Measurements from ENCODE around the gene SLIT1.
A peak's percentile ranks its signal among the peaks of the same experiment; 100 is the strongest.

SLIT1 gene

DNA sequence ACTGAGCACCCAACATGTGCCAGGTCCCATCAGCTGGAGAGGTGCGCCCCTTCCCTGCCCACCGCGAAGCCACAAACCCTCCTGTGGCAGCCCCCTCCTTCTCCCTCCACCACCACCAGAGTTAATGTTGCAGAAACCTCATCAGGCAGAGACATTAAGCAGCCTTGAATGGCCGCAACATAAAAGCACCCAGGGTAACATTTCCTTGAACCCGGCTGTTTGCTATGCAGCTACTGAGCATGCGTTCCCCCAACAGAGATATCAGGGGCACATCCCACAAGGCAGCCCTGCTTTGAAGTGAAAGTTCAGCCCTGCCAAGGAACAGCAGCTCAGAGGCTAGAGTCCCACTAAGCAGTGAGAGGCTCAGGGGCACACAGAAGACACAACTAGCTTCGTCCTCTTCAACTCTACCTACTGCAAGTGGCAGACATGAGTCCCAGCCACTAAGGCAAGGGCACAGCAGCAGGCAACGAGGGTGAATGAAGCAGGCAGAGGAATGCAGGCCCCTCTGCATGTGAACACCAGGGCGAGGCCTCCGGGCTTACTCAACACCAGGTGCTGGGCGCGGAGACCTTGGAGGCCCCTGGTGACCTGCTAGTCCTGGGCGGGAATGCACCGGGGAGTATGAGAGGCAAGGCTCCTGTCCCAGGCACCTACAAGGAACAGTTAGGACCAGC lies 107.4 kb downstream of the SLIT1 start:
- DNase-seq = no peak

- no peak for DNase-seq
Observed at GRCh38 chr10:97076781-97077180, 109.0 kb downstream of the SLIT1 start.

GRCh38 chr10:97075961-97076525 lies 109.7 kb downstream of the SLIT1 start:
- DNase-seq = no peak

GRCh38 chr10:97075421-97075820 lies 110.3 kb downstream of the SLIT1 start:
- no peak for DNase-seq

GRCh38 chr10:97074256-97075145 lies 111.3 kb downstream of the SLIT1 start:
- DNase-seq = no peak

DNA sequence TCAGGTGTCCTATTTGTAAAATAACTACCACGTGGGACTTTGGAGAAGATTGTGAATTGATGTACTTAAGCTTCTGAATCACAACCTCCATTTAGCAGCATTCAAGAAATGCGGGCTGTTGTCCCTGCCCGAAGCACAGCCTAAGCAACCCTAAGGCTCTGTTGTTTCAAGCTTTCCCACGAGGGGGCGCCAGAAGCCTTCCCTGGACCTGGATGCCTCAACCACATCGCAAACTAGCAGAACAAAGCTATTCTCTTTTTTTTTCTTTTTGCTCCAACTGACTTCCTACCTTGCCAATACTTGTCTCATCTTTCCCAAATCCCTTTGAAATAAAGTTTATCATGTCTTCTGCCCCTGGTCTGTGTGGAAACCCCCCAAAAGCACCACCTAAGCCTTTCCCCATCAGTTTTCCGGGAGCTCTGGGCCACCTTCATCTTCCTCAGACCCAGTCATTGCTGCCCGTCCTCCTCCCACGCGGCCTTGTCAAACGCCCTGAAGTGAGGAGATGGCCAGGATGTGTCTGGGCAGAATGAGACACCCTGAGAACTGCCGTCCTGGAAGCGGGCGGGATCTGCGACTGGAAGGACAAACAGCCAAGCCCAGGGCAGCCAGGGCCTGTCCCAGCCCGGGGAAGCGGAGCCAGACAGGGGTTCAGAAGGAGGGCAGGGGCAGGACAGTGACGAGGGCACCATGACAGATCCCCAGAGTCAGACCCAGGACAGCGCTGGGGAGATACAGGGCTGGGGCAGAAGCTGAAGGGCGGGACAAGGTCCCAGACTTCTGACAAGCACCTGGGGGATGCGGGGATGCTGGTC lies 112.7 kb downstream of the SLIT1 start:
- DNase-seq = peak; percentile 7 to 47

- DNase-seq = no peak
Observed at GRCh38 chr10:97071496-97071895, 114.3 kb downstream of the SLIT1 start.

DNA sequence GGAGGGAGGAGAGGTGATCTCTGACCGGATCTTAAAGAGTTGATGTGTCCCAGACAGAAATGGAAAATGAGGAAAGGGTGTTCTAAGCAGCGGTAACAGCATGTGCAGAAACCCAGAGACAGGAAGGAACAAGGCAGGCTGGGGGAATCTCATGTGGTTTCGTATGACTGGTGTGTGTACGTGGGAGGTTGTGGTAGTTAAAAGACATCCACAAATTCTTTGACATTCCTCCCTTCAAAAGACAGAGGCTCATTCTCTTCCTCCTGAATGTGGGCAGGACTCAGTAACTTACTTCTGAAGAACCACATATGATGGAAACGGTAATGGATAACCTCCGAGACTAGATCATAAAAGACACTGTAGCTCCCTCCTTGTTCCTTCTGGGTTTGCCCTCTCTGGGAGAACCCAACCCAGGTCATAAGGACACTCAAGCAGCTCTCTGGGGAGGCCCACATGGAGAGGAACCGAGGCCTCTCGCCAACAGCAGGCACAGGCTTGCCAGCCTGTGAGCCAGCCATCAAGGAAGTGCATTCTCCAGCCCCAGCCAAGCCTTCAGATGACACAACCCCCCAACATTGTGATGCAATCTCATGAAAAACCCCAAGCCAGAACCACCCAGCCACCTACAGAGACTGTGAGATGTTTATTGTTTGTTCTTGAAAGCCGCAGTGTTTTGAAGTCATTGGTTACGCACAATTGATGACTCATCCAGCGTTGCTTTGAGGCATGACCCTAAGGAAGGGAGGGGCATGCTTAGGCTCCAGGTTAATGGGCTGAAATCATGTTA lies 116.0 kb downstream of the SLIT1 start:
- DNase-seq = no peak

- no peak for DNase-seq
Observed at GRCh38 chr10:97069026-97069425, 116.7 kb downstream of the SLIT1 start.

GRCh38 chr10:97067716-97068391 lies 117.9 kb downstream of the SLIT1 start:
- DNase-seq = no peak

DNA sequence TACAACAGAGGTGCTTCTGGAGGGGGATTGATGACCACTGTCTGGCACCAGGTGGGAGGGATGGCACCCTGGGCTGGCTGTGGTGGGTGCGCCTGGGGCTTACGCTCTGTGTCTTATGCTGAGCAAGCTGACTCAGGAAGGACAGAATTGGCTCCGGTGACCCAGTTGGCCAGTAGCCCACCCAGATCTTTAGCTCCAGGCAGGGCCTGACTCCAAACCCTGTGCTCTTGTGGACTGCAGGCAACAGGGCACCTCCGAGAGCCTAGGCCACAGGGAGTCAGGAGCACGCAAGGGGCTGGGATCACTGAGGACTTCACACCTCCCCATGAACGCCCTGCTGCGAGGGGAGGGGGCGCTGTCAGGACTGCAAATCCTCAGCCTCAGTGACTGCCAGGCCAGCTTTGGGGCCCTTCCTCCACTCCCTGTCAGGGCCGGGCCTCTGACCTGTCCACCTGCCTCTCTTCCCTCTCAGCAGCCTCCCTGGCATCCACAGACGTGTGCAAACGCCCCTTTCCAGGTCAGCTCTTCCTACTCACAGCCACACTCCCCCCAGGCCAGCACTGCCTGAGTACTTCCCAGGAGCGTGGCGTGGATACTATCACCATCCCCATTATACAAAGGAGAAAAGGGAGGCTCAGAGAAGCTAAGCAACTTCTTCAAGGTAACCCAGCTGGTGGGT lies 118.7 kb downstream of the SLIT1 start:
- no peak for DNase-seq

DNA sequence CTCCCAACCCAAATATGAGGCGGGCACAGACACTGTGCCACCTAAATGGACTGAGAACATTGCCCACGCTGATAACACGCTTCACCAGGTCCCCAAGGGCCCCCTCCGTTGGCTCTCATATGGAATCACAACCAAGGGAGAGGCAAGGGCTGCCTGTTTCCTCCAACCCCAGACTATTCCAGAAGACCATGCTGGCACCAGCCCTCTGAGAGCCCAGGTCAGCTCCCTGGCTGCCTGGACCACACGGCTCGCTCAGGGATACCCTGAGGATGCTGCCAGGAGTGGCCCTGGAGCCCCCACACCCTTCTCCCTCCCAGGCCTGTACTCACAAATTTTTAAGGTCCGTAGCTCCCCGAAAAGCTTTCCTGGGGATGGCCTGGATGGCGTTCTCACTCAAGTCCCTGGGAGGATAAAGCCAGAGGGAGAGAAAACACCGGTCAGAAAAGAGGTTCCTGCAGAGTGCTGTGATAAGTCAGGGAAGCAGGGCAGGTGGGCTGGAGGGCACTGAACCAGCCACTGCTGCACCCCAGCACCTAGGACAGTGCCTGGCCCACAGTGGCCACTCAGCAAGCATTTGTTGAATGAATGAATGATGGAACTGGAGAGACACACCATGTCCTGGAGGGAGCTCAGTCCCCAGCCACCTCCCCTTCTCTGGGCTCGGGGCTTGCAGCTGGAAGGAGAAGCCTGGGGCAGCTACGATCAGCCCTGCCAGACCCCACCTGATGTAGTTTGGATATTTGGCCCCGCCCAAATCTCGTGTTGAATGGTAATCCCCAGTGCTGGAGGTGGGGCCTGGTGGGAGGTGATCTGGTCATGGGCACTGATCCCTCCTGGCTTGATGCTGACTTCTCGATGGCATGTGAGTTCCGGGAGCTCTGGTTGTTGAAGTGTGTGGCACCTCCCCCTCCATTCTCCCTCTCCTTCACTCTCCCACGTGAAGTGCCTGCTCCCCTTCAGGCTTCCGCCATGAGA lies 119.8 kb downstream of the SLIT1 start:
- DNase-seq = no peak

DNA sequence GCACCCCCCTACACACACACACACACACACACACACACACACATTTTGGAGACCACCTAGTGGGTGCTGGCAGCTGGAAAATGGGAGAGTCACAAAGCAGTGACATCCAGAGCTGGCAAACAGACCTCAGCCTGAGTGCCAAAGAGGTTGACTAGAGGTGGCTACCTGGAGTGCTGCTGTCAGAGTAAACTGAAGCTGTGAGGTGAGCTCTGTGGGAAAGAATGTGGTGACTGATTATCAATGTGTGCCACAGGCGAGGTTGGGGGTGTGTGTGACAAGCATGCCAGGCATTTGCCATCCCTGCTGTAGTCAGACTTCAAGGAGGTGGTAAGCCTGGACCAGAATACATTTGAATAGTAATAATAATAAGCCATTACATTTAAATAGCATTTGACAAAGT lies 120.6 kb downstream of the SLIT1 start:
- DNase-seq = no peak

DNA sequence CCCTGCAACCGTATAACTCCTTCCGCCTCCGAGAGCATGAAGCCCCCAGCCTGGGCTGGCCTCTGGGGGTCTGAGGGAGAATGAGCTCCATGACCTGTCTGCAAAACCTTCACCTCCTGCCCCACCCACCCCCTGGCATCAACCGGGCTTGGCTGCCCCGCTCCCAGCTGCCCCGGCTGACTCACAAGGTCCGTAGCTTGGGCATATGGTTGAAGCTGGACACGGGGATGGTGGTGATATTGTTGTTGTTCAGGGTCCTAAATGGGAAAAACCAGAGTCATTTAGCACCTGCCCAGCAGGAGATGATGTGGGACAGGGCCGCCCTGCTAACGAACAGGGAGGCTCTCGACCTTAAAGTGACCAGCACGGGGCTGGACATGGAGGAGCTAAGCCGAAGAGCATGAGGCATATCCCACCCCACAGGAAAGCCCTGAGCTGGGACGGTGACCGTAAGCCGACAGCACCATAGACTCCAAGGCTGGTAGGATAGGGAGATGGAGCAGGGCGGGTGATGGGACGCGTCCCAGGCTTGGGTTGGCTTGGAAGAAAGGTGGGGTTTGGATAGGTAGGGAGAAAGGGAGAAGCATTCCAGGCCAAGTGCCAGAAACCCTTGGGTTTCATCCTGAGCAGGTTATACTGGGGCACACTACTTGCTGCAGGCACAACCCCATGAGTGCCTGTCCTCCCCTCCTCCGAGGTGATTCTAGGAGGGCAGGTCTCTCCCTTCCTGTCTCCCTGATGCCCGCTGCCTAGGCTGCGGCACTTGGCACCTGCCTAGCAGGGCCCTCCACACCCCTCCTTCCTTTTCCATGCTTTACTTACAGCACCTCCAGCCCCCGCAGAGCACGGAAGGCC lies 121.5 kb downstream of the SLIT1 start:
- DNase-seq = no peak

DNA sequence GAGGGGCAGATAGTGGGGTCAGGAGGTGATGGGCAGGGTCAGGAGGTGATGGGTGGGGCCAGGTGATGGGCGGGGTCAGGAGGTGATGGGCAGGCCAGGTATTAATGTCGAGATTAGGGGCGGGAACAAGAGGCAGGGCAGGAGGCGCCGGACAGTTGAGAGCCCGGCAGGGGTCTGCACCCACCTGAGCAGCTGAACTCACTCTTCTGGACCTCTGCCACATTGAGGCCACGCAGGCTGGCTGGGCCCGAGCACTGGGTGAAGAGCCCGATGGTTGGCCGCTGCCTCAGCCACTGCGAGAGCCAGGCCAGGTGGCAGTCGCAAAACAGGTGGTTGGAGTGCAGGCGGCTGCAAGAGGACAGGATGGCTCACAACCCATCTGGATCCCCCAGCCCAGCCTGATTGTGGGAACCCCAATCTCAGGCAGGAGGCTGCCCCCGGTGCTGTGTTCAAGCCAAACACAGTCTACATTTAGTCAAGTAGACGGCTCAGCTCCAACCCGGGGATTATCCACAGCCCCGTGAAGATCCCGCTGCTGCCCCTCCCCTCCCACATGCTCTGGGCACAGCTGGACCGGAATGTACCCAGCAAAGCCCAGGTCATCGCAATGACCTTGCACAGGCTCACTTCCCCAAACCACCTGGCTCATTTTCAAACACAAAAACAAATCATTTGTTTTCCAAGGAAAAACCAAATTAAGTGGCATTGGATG lies 122.3 kb downstream of the SLIT1 start:
- DNase-seq = no peak

GRCh38 chr10:97062456-97062855 lies 123.3 kb downstream of the SLIT1 start:
- DNase-seq = no peak

DNA sequence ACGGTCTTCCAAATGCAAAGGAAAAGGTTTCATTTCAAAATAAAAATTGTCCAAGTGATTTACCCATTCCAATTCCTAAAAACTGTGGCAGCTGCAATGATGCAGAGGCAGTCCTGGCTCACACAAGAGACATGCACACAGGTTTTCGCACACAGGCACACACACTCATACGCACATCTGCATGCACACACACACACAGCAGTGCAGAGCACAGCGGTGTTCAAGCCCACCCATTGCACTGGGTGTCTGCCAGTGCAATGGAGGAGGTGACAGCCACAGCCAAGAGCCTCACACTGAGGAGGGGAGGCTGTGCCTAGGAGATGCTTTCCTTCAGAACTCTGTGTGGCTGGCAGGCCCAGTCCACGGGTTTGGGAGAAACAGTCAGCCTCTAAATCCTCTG lies 123.7 kb downstream of the SLIT1 start:
- DNase-seq = no peak

DNA sequence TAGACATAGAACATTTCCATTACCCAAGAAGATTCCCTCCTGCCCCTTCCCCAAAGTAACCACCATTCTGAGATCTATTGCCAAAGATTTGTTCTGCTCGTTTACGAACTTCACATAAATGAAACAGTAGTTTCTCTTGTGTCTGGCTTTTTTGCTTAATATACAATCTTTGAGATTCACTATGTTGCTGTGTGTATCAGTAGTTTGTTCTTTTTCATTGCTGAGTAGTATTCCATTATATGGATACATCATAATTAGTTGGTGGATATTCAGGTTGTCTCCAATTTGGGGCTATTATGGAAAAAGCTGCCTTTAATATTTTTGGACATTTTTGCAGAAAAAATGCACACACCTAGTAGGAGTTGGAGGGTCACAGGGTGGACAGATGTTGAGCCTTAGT lies 124.3 kb downstream of the SLIT1 start:
- no peak for DNase-seq

All from NCI-H1930 (cell line).